ENCODE measurements around the gene SLC22A12. TPM values are rescaled to one million over a fixed set of nuclear protein-coding genes. Genes with fewer than 3 reads are reported as not detected.

Gene SLC22A12
- total and polyA plus RNA-seq, 2 experiments from 2014 or later, result not detected

DNA sequence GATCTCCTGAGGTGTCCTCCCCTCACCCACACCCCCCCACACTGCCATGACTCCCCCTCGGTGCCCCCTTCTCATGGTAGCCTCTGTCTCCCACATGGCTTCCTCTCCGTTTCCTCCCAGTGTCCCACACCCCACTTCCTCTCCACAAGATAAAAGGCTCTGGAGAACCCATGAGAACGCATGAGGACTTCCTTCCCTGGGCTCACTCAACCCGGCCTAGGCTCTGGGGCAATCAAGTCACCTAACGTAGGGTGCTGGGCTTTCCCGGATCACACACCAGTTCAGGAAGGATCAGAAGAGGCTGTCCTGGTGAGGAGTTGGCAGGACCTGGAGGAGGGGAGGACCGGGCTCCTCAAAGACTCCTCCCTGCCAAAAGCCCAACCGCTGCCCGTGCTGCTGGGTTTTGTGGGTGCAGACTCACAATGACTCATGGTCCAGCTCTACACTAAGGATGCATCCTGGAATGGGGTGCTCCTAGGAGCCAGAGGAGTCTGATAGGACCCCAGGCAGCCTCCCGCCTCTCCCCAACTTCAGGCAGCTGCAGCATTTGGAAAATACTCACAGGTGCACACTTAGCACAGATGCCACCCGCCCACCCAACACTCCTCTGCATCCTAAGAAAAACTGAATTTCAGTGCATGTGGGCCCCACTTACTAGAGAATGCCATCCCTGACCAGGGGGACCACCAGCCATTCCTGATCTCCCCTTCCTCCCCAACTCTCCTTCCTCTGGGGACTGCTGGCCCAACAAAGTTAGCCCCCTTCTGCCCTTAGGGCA, 21.0 kb downstream of the SLC22A12 start:
- no peak overlapping the region for H3K4me3 ChIP-seq
- no peak overlapping the region for H3K4me3 Mint-ChIP-seq
- H3K36me3 ChIP-seq (ENCODE audit: insufficient read depth), result no peaks in the 10 kb centered on the region
- H3K27ac ChIP-seq (ENCODE audit: low read depth), result no peak overlapping the region
- no peak overlapping the region for H3K27ac Mint-ChIP-seq
- no peak overlapping the region for H3K4me2 ChIP-seq
- peaks cover 10% of the 10 kb centered on the region for H3K27me3 Mint-ChIP-seq (ENCODE audit: insufficient read depth, low read depth, poor library complexity)
- TF ChIP-seq EZH2phosphoT487 (IDR thresholded peaks at IDR 0.05; ENCODE audit: unreplicated experiment), result no peak
- no peak for TF ChIP-seq CREB1 (CRISPR knock-in tag; IDR thresholded peaks at IDR 0.05; ENCODE audit: low read depth)
- TF ChIP-seq POLR2AphosphoS5 (IDR thresholded peaks at IDR 0.05; ENCODE audit: low read depth), result no peak
- TF ChIP-seq, protein P1, sequence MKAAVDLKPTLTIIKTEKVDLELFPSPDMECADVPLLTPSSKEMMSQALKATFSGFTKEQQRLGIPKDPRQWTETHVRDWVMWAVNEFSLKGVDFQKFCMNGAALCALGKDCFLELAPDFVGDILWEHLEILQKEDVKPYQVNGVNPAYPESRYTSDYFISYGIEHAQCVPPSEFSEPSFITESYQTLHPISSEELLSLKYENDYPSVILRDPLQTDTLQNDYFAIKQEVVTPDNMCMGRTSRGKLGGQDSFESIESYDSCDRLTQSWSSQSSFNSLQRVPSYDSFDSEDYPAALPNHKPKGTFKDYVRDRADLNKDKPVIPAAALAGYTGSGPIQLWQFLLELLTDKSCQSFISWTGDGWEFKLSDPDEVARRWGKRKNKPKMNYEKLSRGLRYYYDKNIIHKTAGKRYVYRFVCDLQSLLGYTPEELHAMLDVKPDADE (IDR thresholded peaks at IDR 0.05), result no peak
- TF ChIP-seq, protein P2, sequence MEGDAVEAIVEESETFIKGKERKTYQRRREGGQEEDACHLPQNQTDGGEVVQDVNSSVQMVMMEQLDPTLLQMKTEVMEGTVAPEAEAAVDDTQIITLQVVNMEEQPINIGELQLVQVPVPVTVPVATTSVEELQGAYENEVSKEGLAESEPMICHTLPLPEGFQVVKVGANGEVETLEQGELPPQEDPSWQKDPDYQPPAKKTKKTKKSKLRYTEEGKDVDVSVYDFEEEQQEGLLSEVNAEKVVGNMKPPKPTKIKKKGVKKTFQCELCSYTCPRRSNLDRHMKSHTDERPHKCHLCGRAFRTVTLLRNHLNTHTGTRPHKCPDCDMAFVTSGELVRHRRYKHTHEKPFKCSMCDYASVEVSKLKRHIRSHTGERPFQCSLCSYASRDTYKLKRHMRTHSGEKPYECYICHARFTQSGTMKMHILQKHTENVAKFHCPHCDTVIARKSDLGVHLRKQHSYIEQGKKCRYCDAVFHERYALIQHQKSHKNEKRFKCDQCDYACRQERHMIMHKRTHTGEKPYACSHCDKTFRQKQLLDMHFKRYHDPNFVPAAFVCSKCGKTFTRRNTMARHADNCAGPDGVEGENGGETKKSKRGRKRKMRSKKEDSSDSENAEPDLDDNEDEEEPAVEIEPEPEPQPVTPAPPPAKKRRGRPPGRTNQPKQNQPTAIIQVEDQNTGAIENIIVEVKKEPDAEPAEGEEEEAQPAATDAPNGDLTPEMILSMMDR (conservative IDR thresholded peaks at IDR 0.05; ENCODE audit: low read depth in 2 of 2), result no peak
- TF ChIP-seq EZH2 (IDR thresholded peaks at IDR 0.05; ENCODE audit: low read depth, unreplicated experiment), result no peak
- TF ChIP-seq, protein P3, sequence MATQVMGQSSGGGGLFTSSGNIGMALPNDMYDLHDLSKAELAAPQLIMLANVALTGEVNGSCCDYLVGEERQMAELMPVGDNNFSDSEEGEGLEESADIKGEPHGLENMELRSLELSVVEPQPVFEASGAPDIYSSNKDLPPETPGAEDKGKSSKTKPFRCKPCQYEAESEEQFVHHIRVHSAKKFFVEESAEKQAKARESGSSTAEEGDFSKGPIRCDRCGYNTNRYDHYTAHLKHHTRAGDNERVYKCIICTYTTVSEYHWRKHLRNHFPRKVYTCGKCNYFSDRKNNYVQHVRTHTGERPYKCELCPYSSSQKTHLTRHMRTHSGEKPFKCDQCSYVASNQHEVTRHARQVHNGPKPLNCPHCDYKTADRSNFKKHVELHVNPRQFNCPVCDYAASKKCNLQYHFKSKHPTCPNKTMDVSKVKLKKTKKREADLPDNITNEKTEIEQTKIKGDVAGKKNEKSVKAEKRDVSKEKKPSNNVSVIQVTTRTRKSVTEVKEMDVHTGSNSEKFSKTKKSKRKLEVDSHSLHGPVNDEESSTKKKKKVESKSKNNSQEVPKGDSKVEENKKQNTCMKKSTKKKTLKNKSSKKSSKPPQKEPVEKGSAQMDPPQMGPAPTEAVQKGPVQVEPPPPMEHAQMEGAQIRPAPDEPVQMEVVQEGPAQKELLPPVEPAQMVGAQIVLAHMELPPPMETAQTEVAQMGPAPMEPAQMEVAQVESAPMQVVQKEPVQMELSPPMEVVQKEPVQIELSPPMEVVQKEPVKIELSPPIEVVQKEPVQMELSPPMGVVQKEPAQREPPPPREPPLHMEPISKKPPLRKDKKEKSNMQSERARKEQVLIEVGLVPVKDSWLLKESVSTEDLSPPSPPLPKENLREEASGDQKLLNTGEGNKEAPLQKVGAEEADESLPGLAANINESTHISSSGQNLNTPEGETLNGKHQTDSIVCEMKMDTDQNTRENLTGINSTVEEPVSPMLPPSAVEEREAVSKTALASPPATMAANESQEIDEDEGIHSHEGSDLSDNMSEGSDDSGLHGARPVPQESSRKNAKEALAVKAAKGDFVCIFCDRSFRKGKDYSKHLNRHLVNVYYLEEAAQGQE (IDR thresholded peaks at IDR 0.05; ENCODE audit: unreplicated experiment), result no peak
- no peak for TF ChIP-seq NANOG (IDR thresholded peaks at IDR 0.05; ENCODE audit: borderline replicate concordance)
- no peak for TF ChIP-seq STAT1 (IDR thresholded peaks at IDR 0.05; ENCODE audit: unreplicated experiment)
- no peak for TF ChIP-seq JUNB (IDR thresholded peaks at IDR 0.05; ENCODE audit: unreplicated experiment)
- no peak for TF ChIP-seq ZNF114 (CRISPR knock-in tag; IDR thresholded peaks at IDR 0.05)
- TF ChIP-seq, protein P4, sequence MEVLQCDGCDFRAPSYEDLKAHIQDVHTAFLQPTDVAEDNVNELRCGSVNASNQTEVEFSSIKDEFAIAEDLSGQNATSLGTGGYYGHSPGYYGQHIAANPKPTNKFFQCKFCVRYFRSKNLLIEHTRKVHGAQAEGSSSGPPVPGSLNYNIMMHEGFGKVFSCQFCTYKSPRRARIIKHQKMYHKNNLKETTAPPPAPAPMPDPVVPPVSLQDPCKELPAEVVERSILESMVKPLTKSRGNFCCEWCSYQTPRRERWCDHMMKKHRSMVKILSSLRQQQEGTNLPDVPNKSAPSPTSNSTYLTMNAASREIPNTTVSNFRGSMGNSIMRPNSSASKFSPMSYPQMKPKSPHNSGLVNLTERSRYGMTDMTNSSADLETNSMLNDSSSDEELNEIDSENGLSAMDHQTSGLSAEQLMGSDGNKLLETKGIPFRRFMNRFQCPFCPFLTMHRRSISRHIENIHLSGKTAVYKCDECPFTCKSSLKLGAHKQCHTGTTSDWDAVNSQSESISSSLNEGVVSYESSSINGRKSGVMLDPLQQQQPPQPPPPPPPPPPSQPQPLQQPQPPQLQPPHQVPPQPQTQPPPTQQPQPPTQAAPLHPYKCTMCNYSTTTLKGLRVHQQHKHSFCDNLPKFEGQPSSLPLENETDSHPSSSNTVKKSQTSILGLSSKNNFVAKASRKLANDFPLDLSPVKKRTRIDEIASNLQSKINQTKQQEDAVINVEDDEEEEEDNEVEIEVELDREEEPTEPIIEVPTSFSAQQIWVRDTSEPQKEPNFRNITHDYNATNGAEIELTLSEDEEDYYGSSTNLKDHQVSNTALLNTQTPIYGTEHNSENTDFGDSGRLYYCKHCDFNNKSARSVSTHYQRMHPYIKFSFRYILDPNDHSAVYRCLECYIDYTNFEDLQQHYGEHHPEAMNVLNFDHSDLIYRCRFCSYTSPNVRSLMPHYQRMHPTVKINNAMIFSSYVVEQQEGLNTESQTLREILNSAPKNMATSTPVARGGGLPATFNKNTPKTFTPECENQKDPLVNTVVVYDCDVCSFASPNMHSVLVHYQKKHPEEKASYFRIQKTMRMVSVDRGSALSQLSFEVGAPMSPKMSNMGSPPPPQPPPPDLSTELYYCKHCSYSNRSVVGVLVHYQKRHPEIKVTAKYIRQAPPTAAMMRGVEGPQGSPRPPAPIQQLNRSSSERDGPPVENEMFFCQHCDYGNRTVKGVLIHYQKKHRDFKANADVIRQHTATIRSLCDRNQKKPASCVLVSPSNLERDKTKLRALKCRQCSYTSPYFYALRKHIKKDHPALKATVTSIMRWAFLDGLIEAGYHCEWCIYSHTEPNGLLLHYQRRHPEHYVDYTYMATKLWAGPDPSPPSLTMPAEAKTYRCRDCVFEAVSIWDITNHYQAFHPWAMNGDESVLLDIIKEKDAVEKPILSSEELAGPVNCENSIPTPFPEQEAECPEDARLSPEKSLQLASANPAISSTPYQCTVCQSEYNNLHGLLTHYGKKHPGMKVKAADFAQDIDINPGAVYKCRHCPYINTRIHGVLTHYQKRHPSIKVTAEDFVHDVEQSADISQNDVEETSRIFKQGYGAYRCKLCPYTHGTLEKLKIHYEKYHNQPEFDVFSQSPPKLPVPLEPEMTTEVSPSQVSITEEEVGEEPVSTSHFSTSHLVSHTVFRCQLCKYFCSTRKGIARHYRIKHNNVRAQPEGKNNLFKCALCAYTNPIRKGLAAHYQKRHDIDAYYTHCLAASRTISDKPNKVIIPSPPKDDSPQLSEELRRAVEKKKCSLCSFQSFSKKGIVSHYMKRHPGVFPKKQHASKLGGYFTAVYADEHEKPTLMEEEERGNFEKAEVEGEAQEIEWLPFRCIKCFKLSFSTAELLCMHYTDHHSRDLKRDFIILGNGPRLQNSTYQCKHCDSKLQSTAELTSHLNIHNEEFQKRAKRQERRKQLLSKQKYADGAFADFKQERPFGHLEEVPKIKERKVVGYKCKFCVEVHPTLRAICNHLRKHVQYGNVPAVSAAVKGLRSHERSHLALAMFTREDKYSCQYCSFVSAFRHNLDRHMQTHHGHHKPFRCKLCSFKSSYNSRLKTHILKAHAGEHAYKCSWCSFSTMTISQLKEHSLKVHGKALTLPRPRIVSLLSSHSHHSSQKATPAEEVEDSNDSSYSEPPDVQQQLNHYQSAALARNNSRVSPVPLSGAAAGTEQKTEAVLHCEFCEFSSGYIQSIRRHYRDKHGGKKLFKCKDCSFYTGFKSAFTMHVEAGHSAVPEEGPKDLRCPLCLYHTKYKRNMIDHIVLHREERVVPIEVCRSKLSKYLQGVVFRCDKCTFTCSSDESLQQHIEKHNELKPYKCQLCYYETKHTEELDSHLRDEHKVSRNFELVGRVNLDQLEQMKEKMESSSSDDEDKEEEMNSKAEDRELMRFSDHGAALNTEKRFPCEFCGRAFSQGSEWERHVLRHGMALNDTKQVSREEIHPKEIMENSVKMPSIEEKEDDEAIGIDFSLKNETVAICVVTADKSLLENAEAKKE (CRISPR knock-in tag; IDR thresholded peaks at IDR 0.05), result no peak
- no peak for TF ChIP-seq ZNF331 (CRISPR knock-in tag; IDR thresholded peaks at IDR 0.05; ENCODE audit: low read depth)
- H3K9me3 Mint-ChIP-seq, result no peaks in the 10 kb centered on the region
- H4K20me1 ChIP-seq (replicated peaks; ENCODE audit: insufficient read depth), result no peaks in the 10 kb centered on the region
- H2AFZ ChIP-seq, result no peak overlapping the region
- ATAC-seq, result no peak
- no peaks in the 10 kb centered on the region for H3K79me2 ChIP-seq (replicated peaks; ENCODE audit: insufficient read depth)
- H3F3A ChIP-seq (replicated peaks; ENCODE audit: low read depth), result no peaks in the 10 kb centered on the region
- no peaks in the 10 kb centered on the region for H3K36me3 Mint-ChIP-seq (ENCODE audit: low read depth)
- 0 out of 2 replicates have a peak, but pooled peaks cover 5% of the 10 kb centered on the region for H3K4me1 ChIP-seq (ENCODE audit: insufficient read depth)
- DNase-seq (ENCODE audit: low spot score), result no peak
- H3K27me3 ChIP-seq (ENCODE audit: insufficient read depth), result no peaks in the 10 kb centered on the region
- H3K4me1 Mint-ChIP-seq, result peaks cover 9% of the 10 kb centered on the region
- H3K9me2 ChIP-seq (ENCODE audit: insufficient read depth), result no peaks in the 10 kb centered on the region
